Parathyroid adenoma (tissue), 2 donors: Measurements from ENCODE around the gene RNASE1.
A peak's percentile ranks its signal among the peaks of the same experiment; 100 is the strongest.
"Not testable (repeated sequence)": the region's sequence is repeated elsewhere in the genome, so short reads cannot be mapped to it uniquely, and the experiment has no call there.

Experiments
- H2AFZ ChIP-seq: fragments of 300-600 bp; sonication (generic); one replicate; pipeline ENCODE4 v1.7.0; 2017; ENCODE audit warnings: antibody characterized with exemption, mild to moderate bottlenecking
- H3K27ac ChIP-seq: fragments of 300-600 bp; sonication (generic); one replicate; pipeline ENCODE4 v1.7.0; 2017
- H3K27me3 ChIP-seq: fragments of 300-600 bp; sonication (generic); one replicate; pipeline ENCODE4 v1.7.0; 2017; ENCODE audit warnings: low read length; ENCODE audit not compliant: control insufficient read depth, insufficient read depth
- H3K36me3 ChIP-seq: fragments of 300-600 bp; sonication (generic); one replicate; pipeline ENCODE4 v1.7.0; 2017; ENCODE audit warnings: low read length; ENCODE audit not compliant: control insufficient read depth, insufficient read depth
- H3K4me1 ChIP-seq: fragments of 300-600 bp; sonication (generic); one replicate; pipeline ENCODE4 v1.7.0; 2017; ENCODE audit warnings: control low read depth
- H3K4me2 ChIP-seq: fragments of 300-600 bp; sonication (generic); one replicate; pipeline ENCODE4 v1.7.0; 2017; ENCODE audit warnings: low read length
- H3K4me3 ChIP-seq: fragments of 300-600 bp; sonication (generic); one replicate; pipeline ENCODE4 v1.7.0; 2017; ENCODE audit warnings: low read depth, low read length
- H3K79me2 ChIP-seq: fragments of 300-600 bp; sonication (generic); one replicate; pipeline ENCODE4 v1.7.0; 2017; ENCODE audit warnings: control low read depth
- H3K9ac ChIP-seq: fragments of 300-600 bp; sonication (generic); one replicate; pipeline ENCODE4 v1.7.0; 2017; ENCODE audit warnings: mild to moderate bottlenecking
- H3K9me3 ChIP-seq: fragments of 300-600 bp; sonication (generic); one replicate; pipeline ENCODE4 v1.7.0; 2017; ENCODE audit warnings: low read length; ENCODE audit not compliant: control insufficient read depth
- CTCF ChIP-seq: fragments of 300-600 bp; sonication (generic); IDR thresholded peaks from one replicate; pipeline ENCODE4 v1.7.0; 2017; ENCODE audit warnings: antibody characterized with exemption, mild to moderate bottlenecking
- donor health status: primary hyperparathyroidism.

The RNASE1 gene

GRCh38 chr14:20841096-20841495 lies 38.5 kb upstream of the RNASE1 start:
- Histone ChIP-seq H3K27ac (no peak overlapping the region), H3K4me3 (no peak overlapping the region), H3K27me3 (no peaks in the 10 kb centered on the region), H3K4me1 (no peaks in the 10 kb centered on the region), H3K36me3 (no peaks in the 10 kb centered on the region), H2AFZ (no peak overlapping the region), H3K9me3 (no peaks in the 10 kb centered on the region), H3K79me2 (no peaks in the 10 kb centered on the region), H3K4me2 (no peak overlapping the region), H3K9ac (no peak overlapping the region)
- no peak for TF ChIP-seq CTCF

- no peak for TF ChIP-seq CTCF
- Histone ChIP-seq H3K4me3 (no peak overlapping the region), H2AFZ (no peak overlapping the region), H3K27me3 (no peaks in the 10 kb centered on the region), H3K79me2 (no peaks in the 10 kb centered on the region), H3K27ac (no peak overlapping the region), H3K9me3 (no peaks in the 10 kb centered on the region), H3K4me2 (no peak overlapping the region), H3K4me1 (no peaks in the 10 kb centered on the region), H3K9ac (no peak overlapping the region), H3K36me3 (no peaks in the 10 kb centered on the region)
Observed at GRCh38 chr14:20837831-20838230, 35.2 kb upstream of the RNASE1 start.

- no peak overlapping the region for H3K4me2 ChIP-seq
- H3K27ac ChIP-seq, result no peak overlapping the region
- H3K9ac ChIP-seq, result no peak overlapping the region
- H3K9me3 ChIP-seq, result no peaks in the 10 kb centered on the region
- H3K27me3 ChIP-seq, result no peaks in the 10 kb centered on the region
- peak; percentile 25 for TF ChIP-seq CTCF
- H3K4me1 ChIP-seq, result no peaks in the 10 kb centered on the region
- peak overlapping the region; percentile 23 for H2AFZ ChIP-seq
- H3K79me2 ChIP-seq, result no peaks in the 10 kb centered on the region
- no peak overlapping the region for H3K4me3 ChIP-seq
- H3K36me3 ChIP-seq, result no peaks in the 10 kb centered on the region
Observed at GRCh38 chr14:20836668-20837338, 34.2 kb upstream of the RNASE1 start.

- Histone ChIP-seq H3K9me3 (no peaks in the 10 kb centered on the region), H3K27ac (no peak overlapping the region), H3K4me1 (no peaks in the 10 kb centered on the region), H3K36me3 (no peaks in the 10 kb centered on the region), H3K4me3 (no peak overlapping the region), H3K9ac (no peak overlapping the region), H3K4me2 (no peak overlapping the region), H3K79me2 (no peaks in the 10 kb centered on the region), H2AFZ (no peak overlapping the region), H3K27me3 (no peaks in the 10 kb centered on the region)
- no peak for TF ChIP-seq CTCF
Observed at GRCh38 chr14:20834899-20835298, 32.3 kb upstream of the RNASE1 start.

- TF ChIP-seq CTCF, result no peak
- Histone ChIP-seq H2AFZ (no peak overlapping the region), H3K27ac (no peak overlapping the region), H3K4me1 (no peaks in the 10 kb centered on the region), H3K4me2 (no peak overlapping the region), H3K36me3 (no peaks in the 10 kb centered on the region), H3K27me3 (no peaks in the 10 kb centered on the region), H3K79me2 (no peaks in the 10 kb centered on the region), H3K4me3 (no peak overlapping the region), H3K9ac (no peak overlapping the region), H3K9me3 (no peaks in the 10 kb centered on the region)
Observed at GRCh38 chr14:20830831-20831230, 28.2 kb upstream of the RNASE1 start.

GRCh38 chr14:20828024-20828694 lies 25.5 kb upstream of the RNASE1 start:
- not testable (repeated sequence) for H3K36me3 ChIP-seq, H3K27ac ChIP-seq, H3K79me2 ChIP-seq

More at GRCh38 chr14:20828024-20828694, 25.5 kb upstream of the RNASE1 start:
- not testable (repeated sequence) for H3K9me3 ChIP-seq, H3K27me3 ChIP-seq, H3K4me1 ChIP-seq, H2AFZ ChIP-seq, H3K4me3 ChIP-seq, H3K9ac ChIP-seq, H3K4me2 ChIP-seq
